SK-N-SH treated with all-trans-retinoic acid at 6 μM for 48 hours (cell line): ENCODE results near the gene PRR15L.

ENCODE experiments used
- ARNTL ChIP-seq: fragments of 450-650 bp; formaldehyde crosslinking; IDR thresholded peaks from 2 replicates; pipeline ENCODE4 v1.5.0; 2020; ENCODE audit warnings: low read depth, mild to moderate bottlenecking, moderate library complexity, borderline replicate concordance
- BACH2 ChIP-seq: fragments of 250-450 bp; sonication (Bioruptor Pico); IDR thresholded peaks from 2 replicates; pipeline ENCODE4 v1.9.0; 2021; ENCODE audit warnings: mild to moderate bottlenecking, borderline replicate concordance
- RARB ChIP-seq: fragments of 250-450 bp; sonication (Bioruptor Pico); IDR thresholded peaks from 2 replicates; pipeline ENCODE4 v1.8.0; 2021; ENCODE audit warnings: mild to moderate bottlenecking, moderate library complexity
- SNAI2 ChIP-seq: fragments of 250-450 bp; sonication (Bioruptor Pico); IDR thresholded peaks from 2 replicates; pipeline ENCODE4 v1.5.0; 2020; ENCODE audit warnings: mild to moderate bottlenecking, moderate library complexity
- TOX ChIP-seq: fragments of 250-450 bp; sonication (Bioruptor Pico); IDR thresholded peaks from 2 replicates; pipeline ENCODE4 v1.8.0; 2021; ENCODE audit warnings: mild to moderate bottlenecking, moderate library complexity, borderline replicate concordance
- ZNF565 ChIP-seq: fragments of 450-650 bp; formaldehyde crosslinking; conservative IDR thresholded peaks from 2 replicates; pipeline ENCODE4 v1.5.0; 2020; ENCODE audit warnings: low read depth, mild to moderate bottlenecking, moderate library complexity
- TF ChIP-seq, protein P1 (sequence below): fragments of 250-450 bp; sonication (Bioruptor Pico); IDR thresholded peaks from 2 replicates; pipeline ENCODE4 v1.5.1; 2021; ENCODE audit warnings: mild to moderate bottlenecking, moderate library complexity
- TF ChIP-seq, protein P2 (sequence below): fragments of 250-450 bp; sonication (Bioruptor Pico); IDR thresholded peaks from 2 replicates; pipeline ENCODE4 v1.8.0; 2020; ENCODE audit warnings: mild to moderate bottlenecking, moderate library complexity, borderline replicate concordance

DNA sequence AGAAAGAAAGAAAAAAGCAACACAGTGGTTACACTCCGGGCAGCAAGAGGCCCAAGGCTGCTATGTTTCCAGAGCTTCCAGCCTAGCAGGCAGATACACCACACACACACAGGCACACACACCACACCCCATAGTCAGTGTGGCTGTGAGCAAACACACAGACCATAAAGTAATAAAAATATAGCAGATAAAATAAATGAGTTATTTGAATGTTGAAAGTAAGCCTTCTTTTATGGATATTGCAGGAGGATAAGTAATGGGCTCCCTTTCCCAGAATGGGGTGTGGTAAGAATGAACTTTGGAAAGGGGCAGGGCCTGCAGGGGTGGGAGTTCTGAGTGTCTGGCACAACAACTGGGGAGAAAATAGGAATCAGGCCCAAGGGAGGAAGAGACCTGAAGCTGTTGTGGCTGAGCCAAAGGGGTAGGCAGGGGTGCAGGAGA lies 8.4 kb upstream of the PRR15L start:
- TF ChIP-seq BACH2 (CRISPR knock-in tag) (no peak), ARNTL (no peak), SNAI2 (CRISPR knock-in tag) (no peak), ZNF565 (no peak), RARB (CRISPR knock-in tag) (no peak), TOX (CRISPR knock-in tag) (no peak)
- TF ChIP-seq, protein P1, sequence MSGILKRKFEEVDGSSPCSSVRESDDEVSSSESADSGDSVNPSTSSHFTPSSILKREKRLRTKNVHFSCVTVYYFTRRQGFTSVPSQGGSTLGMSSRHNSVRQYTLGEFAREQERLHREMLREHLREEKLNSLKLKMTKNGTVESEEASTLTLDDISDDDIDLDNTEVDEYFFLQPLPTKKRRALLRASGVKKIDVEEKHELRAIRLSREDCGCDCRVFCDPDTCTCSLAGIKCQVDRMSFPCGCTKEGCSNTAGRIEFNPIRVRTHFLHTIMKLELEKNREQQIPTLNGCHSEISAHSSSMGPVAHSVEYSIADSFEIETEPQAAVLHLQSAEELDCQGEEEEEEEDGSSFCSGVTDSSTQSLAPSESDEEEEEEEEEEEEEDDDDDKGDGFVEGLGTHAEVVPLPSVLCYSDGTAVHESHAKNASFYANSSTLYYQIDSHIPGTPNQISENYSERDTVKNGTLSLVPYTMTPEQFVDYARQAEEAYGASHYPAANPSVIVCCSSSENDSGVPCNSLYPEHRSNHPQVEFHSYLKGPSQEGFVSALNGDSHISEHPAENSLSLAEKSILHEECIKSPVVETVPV (CRISPR knock-in tag), result no peak
- TF ChIP-seq, protein P2, sequence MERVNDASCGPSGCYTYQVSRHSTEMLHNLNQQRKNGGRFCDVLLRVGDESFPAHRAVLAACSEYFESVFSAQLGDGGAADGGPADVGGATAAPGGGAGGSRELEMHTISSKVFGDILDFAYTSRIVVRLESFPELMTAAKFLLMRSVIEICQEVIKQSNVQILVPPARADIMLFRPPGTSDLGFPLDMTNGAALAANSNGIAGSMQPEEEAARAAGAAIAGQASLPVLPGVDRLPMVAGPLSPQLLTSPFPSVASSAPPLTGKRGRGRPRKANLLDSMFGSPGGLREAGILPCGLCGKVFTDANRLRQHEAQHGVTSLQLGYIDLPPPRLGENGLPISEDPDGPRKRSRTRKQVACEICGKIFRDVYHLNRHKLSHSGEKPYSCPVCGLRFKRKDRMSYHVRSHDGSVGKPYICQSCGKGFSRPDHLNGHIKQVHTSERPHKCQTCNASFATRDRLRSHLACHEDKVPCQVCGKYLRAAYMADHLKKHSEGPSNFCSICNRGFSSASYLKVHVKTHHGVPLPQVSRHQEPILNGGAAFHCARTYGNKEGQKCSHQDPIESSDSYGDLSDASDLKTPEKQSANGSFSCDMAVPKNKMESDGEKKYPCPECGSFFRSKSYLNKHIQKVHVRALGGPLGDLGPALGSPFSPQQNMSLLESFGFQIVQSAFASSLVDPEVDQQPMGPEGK, result no peak
